Measurements from ENCODE around the gene CREBL2. TPM values are rescaled to one million over a fixed set of nuclear protein-coding genes. Genes with fewer than 3 reads are reported as not detected.
"Not testable (repeated sequence)": the region's sequence is repeated elsewhere in the genome, so short reads cannot be mapped to it uniquely, and the experiment has no call there.

Gene CREBL2
- total RNA-seq, 3 donors from 2014 or later: 14.4 to 16.9 (median 14.8) TPM

DNA sequence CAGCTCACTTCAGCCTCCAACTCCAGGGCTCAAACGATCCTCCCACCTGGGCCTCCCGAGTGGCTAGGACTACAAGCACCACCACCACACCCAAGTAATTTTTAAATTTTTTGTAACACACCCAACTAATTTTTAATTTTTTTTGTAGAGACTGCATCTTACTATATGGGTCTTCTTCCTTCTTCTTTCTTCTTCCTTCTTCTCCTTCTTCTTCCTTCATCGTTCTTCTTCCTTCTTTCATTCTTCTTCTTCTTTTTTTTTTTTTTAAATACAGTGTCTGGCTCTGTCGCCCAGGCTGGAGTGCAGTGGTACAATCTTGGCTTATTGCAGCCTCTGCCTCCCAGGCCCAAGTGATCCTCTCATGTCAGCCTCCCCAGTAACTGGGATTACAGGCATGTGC, 965 bp upstream of the CREBL2 start:
- ATAC-seq: no peak
- no peak for DNase-seq
- Mint-ChIP-seq H3K4me1 (ENCODE audit: low read depth) (peaks cover 46% of the 10 kb centered on the region), H3K27me3 (ENCODE audit: low read depth) (no peaks in the 10 kb centered on the region), H3K9me3 (no peaks in the 10 kb centered on the region), H3K36me3 (ENCODE audit: insufficient read depth) (peaks cover 9% of the 10 kb centered on the region), H3K4me3 (peak overlapping the region; percentile 96)

DNA sequence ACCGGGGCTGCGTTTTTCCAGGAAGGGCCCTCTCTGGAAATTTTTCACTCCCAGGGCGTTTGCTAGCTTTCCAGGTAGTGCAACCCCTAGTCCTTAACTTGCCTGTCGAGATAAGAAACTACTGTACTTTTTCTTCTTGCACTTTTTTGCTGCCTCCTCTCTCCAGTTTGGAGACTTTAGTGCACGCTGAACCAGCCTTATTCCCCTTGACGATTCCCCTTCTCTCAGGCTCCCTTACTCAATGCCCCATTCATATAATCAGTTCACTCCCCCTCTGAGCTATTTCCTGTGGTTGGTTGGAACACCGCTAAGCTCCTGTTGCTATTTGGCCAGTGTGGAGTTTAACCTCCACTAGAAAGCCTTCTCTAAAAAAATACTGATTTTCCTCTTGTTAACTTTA, 682 bp downstream of the CREBL2 start:
- Mint-ChIP-seq H3K9me3 (no peaks in the 10 kb centered on the region), H3K36me3 (ENCODE audit: insufficient read depth) (peaks cover 9% of the 10 kb centered on the region), H3K4me3 (peak overlapping the region; percentile 96), H3K4me1 (ENCODE audit: low read depth) (peaks cover 50% of the 10 kb centered on the region), H3K27me3 (ENCODE audit: low read depth) (no peaks in the 10 kb centered on the region)
- DNase-seq (no peak), ATAC-seq (peak; percentile 19 to 34)

DNA sequence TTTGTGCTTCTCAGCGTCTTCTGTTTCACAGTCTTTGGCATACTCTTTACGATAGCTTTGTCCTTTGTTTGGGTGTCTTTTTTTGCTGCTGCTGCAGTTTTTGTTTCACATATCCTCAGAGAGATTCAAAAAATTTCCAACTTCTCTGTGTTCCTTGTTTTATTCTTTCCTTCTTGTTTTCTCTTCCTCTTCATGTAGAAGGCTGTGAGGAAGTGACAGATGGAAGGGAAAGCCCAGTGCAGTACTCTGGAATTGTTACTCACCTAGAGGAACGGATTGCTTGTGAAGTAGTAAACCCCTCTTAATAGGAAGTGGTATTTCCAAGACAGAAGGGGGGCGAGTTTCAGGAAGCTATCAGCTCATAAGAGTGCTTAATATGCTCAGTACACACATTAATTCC, 1.7 kb downstream of the CREBL2 start:
- peak in 1 of 2 donors; percentile 9 for ATAC-seq
- Mint-ChIP-seq H3K4me1 (ENCODE audit: low read depth) (peaks cover 49% of the 10 kb centered on the region), H3K9me3 (no peaks in the 10 kb centered on the region), H3K4me3 (peak overlapping the region; percentile 96), H3K27me3 (ENCODE audit: low read depth) (no peaks in the 10 kb centered on the region), H3K36me3 (ENCODE audit: insufficient read depth) (peaks cover 9% of the 10 kb centered on the region)
- DNase-seq: no peak

DNA sequence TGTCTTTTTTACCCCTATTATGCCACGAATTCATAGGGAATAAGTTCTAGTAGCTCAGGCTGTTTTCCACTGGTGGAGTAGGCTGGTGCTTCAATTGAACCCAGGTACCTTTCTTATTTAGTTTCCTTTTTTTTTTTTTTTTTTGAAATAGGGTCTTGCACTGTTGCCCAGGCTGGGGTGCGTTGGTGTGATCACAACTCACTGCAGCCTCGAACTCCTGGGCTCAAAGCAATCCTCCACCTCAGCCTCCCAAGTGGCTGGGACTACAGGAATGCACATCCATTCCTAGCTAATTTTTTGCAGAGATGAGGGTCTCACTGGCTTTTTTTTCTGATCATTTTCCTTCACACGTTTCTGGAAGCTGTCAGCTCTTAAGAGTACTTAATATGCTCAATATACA, 2.7 kb downstream of the CREBL2 start:
- peaks cover 49% of the 10 kb centered on the region for H3K4me1 Mint-ChIP-seq (ENCODE audit: low read depth)

DNA sequence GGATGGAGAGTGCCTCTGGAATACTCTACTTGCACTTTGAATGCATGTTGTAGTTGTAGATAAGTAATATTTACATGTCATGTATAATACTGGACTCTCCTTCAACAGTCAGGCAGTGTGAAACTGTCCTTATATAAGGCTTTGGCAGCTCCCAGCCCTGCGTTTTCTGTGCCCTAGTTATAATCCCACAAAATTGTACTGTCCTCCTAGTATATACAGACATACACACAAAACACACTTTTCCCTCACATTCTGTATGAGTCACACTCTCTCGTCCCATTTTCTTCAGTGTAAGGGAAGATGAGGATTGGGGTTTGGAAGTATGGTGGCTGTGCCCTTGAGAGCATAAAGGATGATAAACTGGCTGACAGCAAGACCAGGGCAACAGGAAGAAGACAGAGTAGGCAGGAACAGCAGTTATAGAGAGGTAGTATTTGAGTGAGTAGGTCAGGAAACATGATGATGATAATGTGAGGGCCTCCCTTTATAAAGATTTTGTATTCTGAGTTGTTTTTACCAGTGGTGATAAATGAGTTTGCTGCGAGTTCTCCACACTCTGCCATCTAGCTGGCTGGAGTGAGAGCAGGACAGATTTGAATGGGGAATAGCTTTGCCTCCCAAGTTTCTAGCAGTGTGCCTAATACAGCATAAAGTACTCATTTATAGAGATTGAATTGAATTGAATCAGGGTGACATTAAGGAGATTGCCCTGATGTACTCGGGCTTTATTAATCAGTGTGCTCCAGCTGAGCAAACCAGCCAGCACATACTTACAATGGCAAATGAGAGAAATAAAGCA, 5.0 kb downstream of the CREBL2 start:
- Mint-ChIP-seq H3K27me3 (ENCODE audit: low read depth) (no peaks in the 10 kb centered on the region), H3K4me3 (peak overlapping the region; percentile 9), H3K4me1 (ENCODE audit: low read depth) (peaks cover 60% of the 10 kb centered on the region), H3K9me3 (no peaks in the 10 kb centered on the region), H3K36me3 (ENCODE audit: insufficient read depth) (peaks cover 16% of the 10 kb centered on the region)
- DNase-seq (no peak), ATAC-seq (peak in 1 of 2 donors; percentile 4)

More for the DNA sequence above, 2.7 kb downstream of the CREBL2 start:
- Mint-ChIP-seq H3K4me3 (no peak overlapping the region), H3K27me3 (ENCODE audit: low read depth) (no peaks in the 10 kb centered on the region), H3K9me3 (no peaks in the 10 kb centered on the region), H3K36me3 (ENCODE audit: insufficient read depth) (peaks cover 9% of the 10 kb centered on the region)
- no peak for DNase-seq
- ATAC-seq: no peak

DNA sequence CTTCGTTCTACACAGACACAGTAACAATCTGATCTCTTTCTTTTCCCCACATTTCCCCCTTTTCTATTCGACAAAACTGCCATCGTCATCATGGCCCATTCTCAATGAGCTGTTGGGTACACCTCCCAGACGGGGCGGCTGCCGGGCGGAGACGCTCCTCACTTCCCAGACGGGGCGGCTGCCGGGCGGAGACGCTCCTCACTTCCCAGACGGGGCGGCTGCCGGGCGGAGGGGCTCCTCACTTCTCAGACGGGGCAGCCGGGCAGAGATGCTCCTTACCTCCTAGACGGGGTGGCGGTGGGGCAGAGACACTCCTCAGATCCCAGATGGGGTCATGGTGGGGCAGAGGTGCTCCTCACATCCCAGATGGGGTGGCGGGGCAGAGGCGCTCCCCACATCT, 6.4 kb downstream of the CREBL2 start:
- not testable (repeated sequence) for H3K9me3 Mint-ChIP-seq; H3K4me3 Mint-ChIP-seq; ATAC-seq; H3K27me3 Mint-ChIP-seq (ENCODE audit: low read depth); DNase-seq
- peaks cover 65% of the 10 kb centered on the region for H3K4me1 Mint-ChIP-seq (ENCODE audit: low read depth)
- peaks cover 16% of the 10 kb centered on the region for H3K36me3 Mint-ChIP-seq (ENCODE audit: insufficient read depth)

DNA sequence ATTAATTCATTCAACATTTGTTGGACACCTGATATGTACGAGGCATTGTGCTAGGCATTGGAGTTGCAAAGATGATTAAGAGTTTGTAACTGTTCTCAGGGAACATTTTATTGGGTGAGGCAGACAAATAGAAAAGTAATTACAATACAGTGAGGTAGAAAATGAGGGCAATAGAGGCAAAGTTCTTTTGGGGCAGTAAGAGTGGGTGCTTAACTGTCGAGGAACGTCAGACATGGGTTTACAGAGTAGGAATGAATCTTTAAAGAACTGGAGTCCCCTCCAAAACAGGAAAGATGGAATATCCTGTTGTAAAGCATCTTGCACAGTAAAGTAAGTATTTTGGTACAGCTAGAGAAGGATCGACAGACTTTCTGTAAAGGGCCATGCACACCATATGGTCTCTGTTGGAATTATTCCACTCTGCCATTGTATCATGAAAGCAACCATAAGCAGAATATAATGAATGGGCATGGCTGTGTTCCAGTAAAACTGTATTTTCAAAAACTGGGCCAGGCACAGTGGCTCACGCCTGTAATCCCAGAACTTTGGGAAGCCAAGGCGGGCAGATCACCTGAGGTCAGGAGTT, 9.1 kb downstream of the CREBL2 start:
- Mint-ChIP-seq H3K27me3 (ENCODE audit: low read depth) (no peaks in the 10 kb centered on the region), H3K4me3 (no peak overlapping the region), H3K36me3 (ENCODE audit: insufficient read depth) (peaks cover 14% of the 10 kb centered on the region), H3K4me1 (ENCODE audit: low read depth) (peaks cover 77% of the 10 kb centered on the region), H3K9me3 (peaks cover 4% of the 10 kb centered on the region)
- ATAC-seq (no peak), DNase-seq (no peak)

DNA sequence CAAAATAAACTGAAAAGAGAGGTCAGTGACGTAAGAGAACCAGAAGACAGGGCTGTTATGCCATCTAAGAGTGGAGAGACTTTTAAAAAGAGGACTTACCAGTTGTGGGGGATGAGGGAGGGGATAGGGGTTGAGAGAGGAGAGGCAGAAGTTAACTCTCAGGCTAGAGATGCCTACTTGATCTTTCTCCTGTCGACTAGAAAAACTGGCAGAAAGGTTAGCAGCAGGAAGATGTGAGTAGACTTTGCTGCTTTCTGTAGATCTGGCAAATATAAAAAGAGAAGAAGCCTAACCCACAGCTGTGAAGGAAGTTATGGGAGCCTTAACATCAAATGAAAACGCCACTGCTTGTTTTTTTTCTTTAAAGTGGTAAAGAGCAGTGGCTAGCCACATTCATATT, 10.7 kb downstream of the CREBL2 start:
- DNase-seq (no peak), ATAC-seq (peak; percentile 53 to 65)
- Mint-ChIP-seq H3K27me3 (ENCODE audit: low read depth) (no peaks in the 10 kb centered on the region), H3K4me3 (peak overlapping the region; percentile 39), H3K4me1 (ENCODE audit: low read depth) (peaks cover 75% of the 10 kb centered on the region), H3K9me3 (peaks cover 4% of the 10 kb centered on the region), H3K36me3 (ENCODE audit: insufficient read depth) (peaks cover 15% of the 10 kb centered on the region)

DNA sequence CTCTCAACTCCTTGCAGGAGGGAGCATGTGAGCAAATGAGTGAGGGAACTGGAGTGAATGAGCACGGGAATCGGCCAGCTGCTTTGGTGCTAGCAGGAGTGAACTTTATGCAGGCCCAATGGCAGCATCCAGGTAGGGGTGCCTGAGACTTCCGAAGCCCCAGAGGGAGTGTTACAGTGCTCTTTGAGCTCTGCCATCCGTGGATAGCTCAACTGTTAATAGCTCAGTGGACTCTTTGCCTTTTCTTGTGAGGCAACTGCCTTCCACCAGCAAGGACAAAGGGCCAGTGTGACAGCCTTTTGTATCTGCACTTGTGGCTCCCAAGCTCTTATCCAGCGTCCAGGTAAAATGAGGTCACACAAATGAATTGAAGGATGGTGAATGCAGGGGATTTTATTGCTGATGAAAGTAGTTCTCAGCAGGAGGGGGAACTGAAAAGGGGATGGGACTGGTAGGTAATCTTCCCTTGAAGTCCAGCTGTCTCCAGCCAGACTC, 12.9 kb downstream of the CREBL2 start:
- ATAC-seq (no peak), DNase-seq (no peak)
- peaks cover 4% of the 10 kb centered on the region for H3K9me3 Mint-ChIP-seq
- H3K4me3 Mint-ChIP-seq: no peak overlapping the region
- H3K27me3 Mint-ChIP-seq (ENCODE audit: low read depth): no peaks in the 10 kb centered on the region
- H3K4me1 Mint-ChIP-seq (ENCODE audit: low read depth): peaks cover 92% of the 10 kb centered on the region
- H3K36me3 Mint-ChIP-seq (ENCODE audit: insufficient read depth): peaks cover 19% of the 10 kb centered on the region

DNA sequence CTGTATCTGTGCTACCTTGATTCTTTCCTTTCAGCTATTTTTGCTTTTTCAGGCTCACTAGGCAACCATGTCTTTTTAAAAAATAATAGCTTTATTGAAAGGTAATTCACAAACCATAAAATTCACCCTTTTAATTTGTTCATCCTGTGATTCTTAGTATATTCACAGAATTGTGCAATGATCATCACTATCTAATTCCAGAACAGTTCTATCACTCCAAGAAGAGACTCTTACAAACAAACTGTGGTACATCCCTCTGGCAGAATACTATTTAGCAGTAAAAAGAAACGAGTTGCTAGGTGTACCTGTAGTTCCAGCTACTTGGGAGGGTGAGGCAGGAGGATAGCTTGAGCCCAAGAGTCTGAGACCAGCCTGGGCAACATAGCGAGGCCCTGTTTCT, 14.8 kb downstream of the CREBL2 start:
- H3K36me3 Mint-ChIP-seq (ENCODE audit: insufficient read depth): peaks cover 13% of the 10 kb centered on the region
- ATAC-seq: no peak
- peaks cover 92% of the 10 kb centered on the region for H3K4me1 Mint-ChIP-seq (ENCODE audit: low read depth)
- no peak for DNase-seq
- H3K4me3 Mint-ChIP-seq: no peak overlapping the region
- H3K27me3 Mint-ChIP-seq (ENCODE audit: low read depth): no peaks in the 10 kb centered on the region
- H3K9me3 Mint-ChIP-seq: peaks cover 4% of the 10 kb centered on the region

DNA sequence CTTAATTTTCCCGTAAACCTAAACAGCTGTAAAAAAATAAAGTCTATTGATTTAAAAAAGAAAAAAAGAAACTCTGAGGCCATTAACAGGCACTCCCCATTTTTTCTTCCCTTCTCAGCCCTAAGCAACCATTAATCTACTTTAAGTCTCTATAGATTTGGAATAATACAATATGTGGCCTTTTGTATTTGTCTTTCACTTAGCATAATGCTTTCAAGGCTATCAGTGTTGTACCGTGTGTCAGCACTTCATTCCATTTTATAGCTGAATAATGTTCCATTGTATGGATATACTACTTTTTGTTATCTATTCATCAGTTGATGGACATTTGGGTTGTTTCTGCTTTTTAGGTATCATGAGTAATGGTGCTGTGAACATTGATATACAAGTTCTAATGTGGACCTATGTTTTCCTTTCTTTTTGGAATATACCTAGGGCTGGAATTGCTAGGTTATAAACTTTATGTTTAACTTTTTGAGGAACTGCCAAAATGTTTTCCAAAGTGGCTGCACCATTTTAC, 15.7 kb downstream of the CREBL2 start:
- no peak for ATAC-seq
- DNase-seq: no peak
- Mint-ChIP-seq H3K27me3 (ENCODE audit: low read depth) (no peaks in the 10 kb centered on the region), H3K4me3 (no peak overlapping the region), H3K9me3 (peaks cover 4% of the 10 kb centered on the region), H3K4me1 (ENCODE audit: low read depth) (peaks cover 83% of the 10 kb centered on the region), H3K36me3 (ENCODE audit: insufficient read depth) (peaks cover 13% of the 10 kb centered on the region)

DNA sequence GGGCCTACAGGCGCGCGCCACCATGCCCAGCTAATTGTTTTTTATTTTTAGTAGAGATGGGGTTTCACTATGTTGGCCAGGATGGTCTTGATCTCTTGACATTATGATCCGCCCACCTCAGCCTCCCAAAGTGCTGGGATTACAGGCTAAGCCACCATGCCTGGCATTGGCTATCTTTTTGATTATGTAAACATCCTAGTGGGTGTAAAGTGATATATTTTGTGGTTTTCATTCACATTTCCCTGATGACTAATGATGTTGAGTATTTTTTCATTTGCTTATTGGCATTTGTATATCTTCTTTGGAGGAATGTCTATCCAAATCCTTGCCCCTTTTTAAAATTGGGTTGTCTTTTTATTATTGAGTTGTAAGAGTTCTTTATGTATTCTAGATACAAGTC, 16.3 kb downstream of the CREBL2 start:
- H3K9me3 Mint-ChIP-seq: peaks cover 4% of the 10 kb centered on the region
- DNase-seq (no peak), ATAC-seq (no peak)
- H3K4me3 Mint-ChIP-seq: no peak overlapping the region
- no peaks in the 10 kb centered on the region for H3K27me3 Mint-ChIP-seq (ENCODE audit: low read depth)
- peaks cover 78% of the 10 kb centered on the region for H3K4me1 Mint-ChIP-seq (ENCODE audit: low read depth)
- peaks cover 13% of the 10 kb centered on the region for H3K36me3 Mint-ChIP-seq (ENCODE audit: insufficient read depth)

DNA sequence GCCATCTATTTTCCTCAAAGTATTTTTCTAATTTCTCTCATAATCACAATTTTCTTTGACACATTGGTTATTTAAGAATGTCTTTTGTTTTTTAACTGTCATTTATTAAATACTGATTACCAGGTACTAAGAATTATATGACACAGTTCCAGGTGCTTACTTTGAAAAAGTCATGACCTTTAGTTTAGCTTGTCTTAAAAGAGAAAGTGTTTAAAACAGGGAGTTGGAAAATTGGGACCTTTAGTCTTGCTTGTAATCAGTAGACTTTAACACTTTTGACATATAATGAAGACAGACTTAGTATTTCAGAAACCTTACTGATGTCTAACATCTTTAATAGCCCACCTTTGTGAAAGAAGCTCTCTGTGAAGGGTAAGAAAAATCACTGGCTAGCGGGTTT, 19.2 kb downstream of the CREBL2 start:
- no peak for DNase-seq
- H3K36me3 Mint-ChIP-seq (ENCODE audit: insufficient read depth): peaks cover 8% of the 10 kb centered on the region
- H3K4me1 Mint-ChIP-seq (ENCODE audit: low read depth): peaks cover 54% of the 10 kb centered on the region
- no peaks in the 10 kb centered on the region for H3K27me3 Mint-ChIP-seq (ENCODE audit: low read depth)
- H3K9me3 Mint-ChIP-seq: no peaks in the 10 kb centered on the region
- H3K4me3 Mint-ChIP-seq: peak overlapping the region; percentile 2
- no peak for ATAC-seq

DNA sequence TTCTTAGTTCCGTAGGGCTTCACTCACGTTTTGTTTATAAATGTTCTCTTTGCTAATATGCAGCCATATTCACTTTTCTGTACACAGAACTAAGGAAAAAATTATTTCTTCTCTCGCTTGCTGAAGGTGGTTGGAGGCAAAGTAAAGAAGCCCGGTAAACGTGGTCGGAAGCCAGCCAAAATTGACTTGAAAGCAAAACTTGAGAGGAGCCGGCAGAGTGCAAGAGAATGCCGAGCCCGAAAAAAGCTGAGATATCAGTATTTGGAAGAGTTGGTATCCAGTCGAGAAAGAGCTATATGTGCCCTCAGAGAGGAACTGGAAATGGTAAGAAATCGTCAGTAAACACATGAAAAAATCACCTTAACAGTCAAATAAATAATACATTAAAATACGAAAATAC, 24.0 kb downstream of the CREBL2 start:
- no peak overlapping the region for H3K4me3 Mint-ChIP-seq
- peaks cover 6% of the 10 kb centered on the region for H3K9me3 Mint-ChIP-seq
- H3K27me3 Mint-ChIP-seq (ENCODE audit: low read depth): no peaks in the 10 kb centered on the region
- peaks cover 32% of the 10 kb centered on the region for H3K36me3 Mint-ChIP-seq (ENCODE audit: insufficient read depth)
- DNase-seq (no peak), ATAC-seq (no peak)
- H3K4me1 Mint-ChIP-seq (ENCODE audit: low read depth): peaks cover 16% of the 10 kb centered on the region

DNA sequence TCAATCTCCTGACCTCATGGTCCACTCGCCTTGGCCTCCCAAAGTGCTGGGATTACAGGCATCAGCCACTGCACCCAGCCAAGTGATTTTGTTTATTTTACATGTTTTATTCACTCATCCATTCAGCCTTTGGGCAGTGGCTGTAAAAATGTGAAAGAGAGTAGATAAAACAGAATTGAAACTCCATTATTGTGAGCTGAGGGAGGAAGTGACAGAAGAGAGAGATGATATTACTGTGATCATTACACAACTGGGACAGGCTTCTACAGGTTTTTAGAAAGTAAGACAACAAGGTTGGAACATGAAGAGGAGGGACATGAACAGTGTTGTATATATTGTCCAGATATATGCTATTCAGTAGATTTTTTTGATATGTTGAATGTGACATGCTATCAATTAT, 25.0 kb downstream of the CREBL2 start:
- Mint-ChIP-seq H3K4me1 (ENCODE audit: low read depth) (peaks cover 8% of the 10 kb centered on the region), H3K36me3 (ENCODE audit: insufficient read depth) (peaks cover 37% of the 10 kb centered on the region), H3K4me3 (no peak overlapping the region), H3K27me3 (ENCODE audit: low read depth) (no peaks in the 10 kb centered on the region), H3K9me3 (peaks cover 6% of the 10 kb centered on the region)
- ATAC-seq (no peak), DNase-seq (no peak)

Measured in activated T-cell treated with anti-CD3 and anti-CD28 coated beads, Interleukin-2, amount 50 U/mL, for 4 hours (primary cell).